Right forelimb (tissue), 1 donor: Measurements from ENCODE around the gene BTBD9.

ENCODE experiments used
- DNase-seq: peaks from one replicate; pipeline ENCODE4 v3.0.0-alpha.2; 2018

Gene BTBD9

DNA sequence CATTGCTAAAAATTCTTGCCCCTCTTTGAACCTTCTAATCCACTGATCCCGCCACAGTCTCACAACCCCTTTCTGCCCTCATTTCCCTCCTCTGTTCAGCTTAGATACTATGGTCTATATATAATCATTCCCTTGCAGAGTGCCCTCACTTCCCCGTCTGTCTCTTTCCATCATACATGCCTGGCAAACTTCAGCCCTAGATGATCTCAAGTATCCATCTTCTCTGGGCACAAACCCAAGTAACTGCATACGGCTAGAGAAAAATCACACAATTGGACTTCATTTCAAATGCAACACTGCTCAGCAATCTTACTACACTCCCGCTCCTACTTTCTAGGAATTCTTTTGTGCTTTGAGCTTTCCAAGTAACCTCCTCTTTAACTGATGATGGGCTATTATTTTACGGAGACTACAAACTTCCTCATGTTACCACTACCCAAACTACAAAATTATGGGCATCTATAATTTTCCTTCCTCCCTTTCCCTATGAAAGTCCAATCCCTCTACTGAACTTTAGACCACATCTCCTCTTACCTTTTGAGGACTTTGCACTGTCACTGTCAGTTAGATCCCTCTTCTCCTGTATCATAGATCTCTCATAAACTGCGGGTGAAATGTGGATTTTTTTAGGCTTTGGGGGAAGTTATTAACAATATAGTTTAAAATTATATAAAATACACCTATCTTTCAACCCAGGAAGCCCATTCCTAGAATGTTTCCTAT, 135.6 kb downstream of the BTBD9 start:
- DNase-seq: no peak

- DNase-seq: no peak
Observed at GRCh38 chr6:38503032-38503773, 136.5 kb downstream of the BTBD9 start.

GRCh38 chr6:38502423-38502822, 137.3 kb downstream of the BTBD9 start:
- no peak for DNase-seq

DNA sequence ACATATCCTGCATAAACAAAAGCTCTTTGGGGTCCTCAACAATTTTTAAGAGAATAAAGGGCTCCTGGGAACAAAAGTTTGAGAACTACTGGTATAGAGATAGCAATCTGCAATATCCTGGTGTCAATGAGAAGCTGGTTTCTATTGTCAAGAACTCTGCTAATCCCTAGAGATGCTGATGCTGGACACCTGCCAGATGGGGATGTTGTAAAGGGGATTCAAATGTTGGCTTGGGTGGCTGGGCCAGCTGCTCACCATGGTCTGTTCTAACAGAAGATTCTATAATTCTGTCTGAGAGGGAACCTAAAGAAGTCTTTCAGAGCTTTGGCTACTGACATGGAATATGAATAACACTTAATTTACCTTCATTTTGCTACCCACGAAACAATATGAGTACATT, 137.8 kb downstream of the BTBD9 start:
- DNase-seq: no peak

DNA sequence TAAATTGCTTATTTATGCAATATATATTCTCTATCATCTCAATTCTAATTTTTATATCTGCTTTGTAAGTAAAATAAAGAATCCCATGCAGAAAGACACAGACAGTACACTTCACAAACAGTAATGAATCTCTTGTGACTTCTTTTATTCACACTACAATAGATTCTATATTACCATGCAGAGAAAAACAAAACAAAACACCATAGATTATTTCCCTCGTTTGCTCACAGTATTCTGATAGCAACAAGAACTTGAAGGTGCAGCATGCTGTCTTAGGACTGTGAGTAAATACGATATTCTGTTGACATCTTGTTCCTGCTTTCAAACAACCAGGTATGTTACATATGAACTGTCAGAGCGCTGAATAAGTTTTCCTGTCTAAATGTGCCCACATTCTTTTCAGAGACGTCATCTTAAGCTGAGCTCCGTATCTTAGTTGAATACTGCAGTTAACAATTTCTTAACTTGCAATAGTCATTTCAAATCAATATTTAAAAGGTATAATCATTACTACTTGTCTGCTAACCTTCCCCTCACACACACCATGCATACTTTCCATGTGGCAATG, 140.1 kb downstream of the BTBD9 start:
- DNase-seq: no peak

- DNase-seq: no peak
Observed at GRCh38 chr6:38498805-38499445, 140.8 kb downstream of the BTBD9 start.

DNA sequence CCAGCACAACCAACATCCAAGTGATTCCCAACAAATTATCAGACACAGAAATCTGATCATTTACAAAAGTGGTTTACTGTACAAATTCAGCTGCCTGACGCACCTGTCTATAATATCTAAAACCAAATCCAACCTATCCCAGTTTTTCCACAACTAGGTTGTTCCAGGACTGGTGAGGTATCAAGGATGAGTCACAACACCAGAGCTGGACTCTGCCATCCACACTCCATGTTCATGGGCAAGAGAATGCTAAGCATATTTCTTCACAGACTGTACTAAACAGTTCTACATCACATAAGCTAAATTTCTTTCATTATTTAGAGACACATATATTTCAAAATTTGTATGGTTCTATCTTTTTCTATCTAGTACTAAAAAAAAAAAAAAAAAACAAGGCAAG, 141.6 kb downstream of the BTBD9 start:
- no peak for DNase-seq

- DNase-seq: no peak
Observed at GRCh38 chr6:38497546-38497945, 142.2 kb downstream of the BTBD9 start.

DNA sequence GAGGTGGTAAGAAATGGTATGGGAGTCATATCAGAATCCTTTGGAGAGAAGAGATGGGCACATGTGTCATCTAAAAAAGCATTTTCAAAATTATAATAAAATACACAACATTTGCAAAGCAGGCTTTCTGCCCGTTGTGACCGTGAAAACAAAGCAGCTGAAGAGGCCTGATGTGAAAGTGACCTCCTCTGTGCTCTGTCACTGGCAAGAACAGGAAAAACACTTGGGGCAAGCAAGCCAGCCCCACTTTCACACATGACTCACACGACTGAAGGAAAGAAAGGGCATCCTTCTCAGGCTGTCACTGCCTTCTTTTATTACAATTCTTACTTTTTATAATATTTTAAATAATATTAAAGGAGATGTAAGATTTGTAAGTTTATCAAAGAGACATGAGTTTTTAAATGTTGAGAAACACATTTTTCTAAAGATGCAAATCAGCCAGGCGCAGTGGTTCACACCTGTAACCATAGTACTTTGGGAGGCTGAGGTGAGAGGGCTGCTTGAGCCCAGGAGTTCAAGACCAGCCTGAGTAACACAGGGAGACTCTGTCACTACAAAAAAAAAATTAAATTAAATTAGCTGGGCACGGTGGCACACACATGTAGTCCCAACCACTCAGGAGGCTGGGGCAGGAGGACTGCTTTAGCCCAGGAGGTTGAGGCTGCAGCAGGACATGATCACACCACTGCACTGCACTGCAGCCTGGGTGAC, 143.7 kb downstream of the BTBD9 start:
- DNase-seq: no peak

DNA sequence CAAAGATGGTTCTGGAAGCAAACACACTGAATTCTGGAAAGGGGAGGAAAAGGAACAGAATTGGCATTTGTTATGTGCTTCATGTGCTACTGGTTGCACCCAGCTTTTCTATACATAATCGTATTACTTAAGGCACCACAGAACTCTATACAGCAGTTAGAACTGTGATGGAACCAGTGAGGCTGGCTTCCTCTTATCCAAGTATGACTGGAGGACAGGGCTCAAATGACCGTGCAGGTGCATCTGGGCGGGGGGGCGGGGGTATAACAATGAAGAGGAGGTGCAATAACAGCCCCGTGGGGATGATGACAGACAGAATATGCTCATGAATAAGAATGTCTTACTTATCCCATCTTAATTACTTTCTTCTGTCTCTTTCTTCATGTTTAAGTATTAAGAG, 144.2 kb downstream of the BTBD9 start:
- DNase-seq: no peak

- peak; percentile 85 for DNase-seq
Observed at GRCh38 chr6:38493931-38494547, 145.7 kb downstream of the BTBD9 start.

GRCh38 chr6:38492031-38492430, 147.7 kb downstream of the BTBD9 start:
- no peak for DNase-seq

- no peak for DNase-seq
Observed at GRCh38 chr6:38489951-38490350, 149.8 kb downstream of the BTBD9 start.

GRCh38 chr6:38487423-38487822, 152.3 kb downstream of the BTBD9 start:
- no peak for DNase-seq

DNA sequence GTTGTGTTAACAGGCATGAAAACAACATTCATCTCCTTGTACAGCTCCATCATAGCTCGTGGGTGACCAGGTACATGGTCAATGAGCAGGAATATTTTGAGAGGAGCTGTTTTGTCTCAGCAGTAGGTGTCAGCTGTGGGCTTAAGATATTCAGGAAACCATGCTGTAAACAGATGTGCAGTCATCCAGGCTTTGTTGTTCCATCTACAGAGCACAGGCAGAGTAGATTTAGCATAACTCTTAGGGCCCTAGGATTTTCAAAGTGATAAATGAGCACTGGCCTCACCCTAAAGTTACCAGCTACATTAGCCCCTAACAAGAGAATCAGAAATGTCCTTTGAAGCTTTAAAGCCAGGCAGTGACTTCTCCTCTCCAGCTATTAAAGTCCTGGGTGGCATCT, 154.2 kb downstream of the BTBD9 start:
- no peak for DNase-seq

GRCh38 chr6:38484656-38485055, 155.1 kb downstream of the BTBD9 start:
- no peak for DNase-seq

DNA sequence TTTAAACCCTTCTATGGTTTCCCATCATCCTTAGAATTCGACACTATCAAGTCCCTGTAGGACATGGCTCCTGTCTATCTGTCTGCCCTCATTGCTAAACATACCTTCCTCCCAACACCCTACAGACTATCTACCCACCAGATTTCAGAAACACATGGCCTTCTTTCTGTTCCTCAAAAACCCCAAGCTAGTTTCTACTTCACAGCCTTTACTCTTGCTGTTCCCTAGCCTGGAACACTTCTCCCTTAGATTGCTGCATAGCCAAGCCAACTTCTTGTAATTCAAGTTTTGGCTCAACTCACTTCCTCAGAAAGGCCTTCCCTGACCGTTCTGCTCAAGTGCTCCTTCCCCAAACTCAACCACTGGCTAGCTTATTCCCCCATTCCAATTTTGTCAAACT, 156.2 kb downstream of the BTBD9 start:
- DNase-seq: no peak

DNA sequence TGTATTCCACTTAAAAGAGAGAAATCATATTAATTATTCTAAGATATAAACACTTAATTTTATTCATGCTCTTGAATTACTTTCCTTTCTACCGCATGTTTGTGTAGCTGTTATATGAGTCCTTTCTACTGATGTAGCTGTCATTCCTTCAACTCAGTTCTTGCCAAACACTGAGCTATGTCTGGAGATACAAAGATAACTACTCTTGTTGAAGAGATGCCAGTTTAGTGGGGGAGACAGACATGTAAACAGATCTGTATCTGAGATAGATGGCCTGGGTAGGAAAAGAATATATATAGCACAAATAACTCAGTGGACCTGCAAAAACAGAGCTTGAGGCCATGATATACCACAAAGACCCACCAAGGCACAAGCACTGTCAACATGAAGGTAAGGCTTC, 157.3 kb downstream of the BTBD9 start:
- no peak for DNase-seq

GRCh38 chr6:38481851-38482250, 157.9 kb downstream of the BTBD9 start:
- DNase-seq: no peak

GRCh38 chr6:38481211-38481836, 158.4 kb downstream of the BTBD9 start:
- DNase-seq: no peak

DNA sequence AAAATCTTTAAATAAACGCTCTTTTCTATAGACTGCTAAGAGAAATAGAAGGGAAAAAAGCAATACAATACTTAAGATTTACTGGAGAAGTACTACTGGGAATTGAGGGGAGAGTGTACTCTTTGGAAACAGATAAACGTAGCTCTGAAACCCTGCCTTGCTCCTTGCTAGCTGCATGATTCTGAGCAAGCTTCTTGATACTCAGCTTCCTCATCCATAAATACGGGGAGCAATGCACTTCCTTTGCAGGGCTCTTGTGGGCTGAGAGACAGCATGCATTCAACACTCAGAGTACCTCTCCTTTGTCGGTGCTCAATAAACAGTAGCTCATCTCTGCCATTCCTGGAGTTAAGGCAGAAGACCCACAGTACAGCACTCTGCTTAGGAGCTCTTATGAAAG, 159.7 kb downstream of the BTBD9 start:
- DNase-seq: no peak

DNA sequence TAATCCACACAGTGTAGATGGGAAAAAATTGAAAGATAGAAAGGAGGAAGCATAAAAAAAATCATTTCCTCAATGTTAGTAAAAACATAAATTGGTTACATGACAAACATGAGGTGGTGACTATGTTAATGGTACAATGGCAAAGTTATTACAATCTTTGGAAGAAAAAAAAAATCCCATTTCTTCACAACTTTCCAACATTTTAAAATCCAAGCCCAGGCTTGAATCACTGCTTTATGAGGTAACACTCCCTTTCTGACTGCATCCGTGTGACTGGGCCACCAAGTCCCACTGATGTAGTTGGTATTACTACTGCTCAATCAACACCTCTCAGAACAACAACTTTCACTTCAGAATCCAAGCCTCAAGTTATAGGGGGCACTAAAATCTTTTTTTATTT, 160.4 kb downstream of the BTBD9 start:
- DNase-seq: no peak
